KMS-11 (cell line): ENCODE results near the gene PLCB2.

ENCODE experiments used
- H2AFZ ChIP-seq: fragments of 200-600 bp; sonication (generic); 2 replicates; pipeline ENCODE4 v1.6.1; 2016; ENCODE audit warnings: antibody characterized with exemption, mixed run types, low read depth
- H3K27ac ChIP-seq: fragments of 200-600 bp; sonication (generic); 2 replicates; pipeline ENCODE4 v1.6.1; 2016; ENCODE audit warnings: mild to moderate bottlenecking, mixed run types
- H3K27me3 ChIP-seq: fragments of 200-600 bp; sonication (generic); 2 replicates; pipeline ENCODE4 v1.6.1; 2017; ENCODE audit warnings: mild to moderate bottlenecking, low read depth, mixed run types, moderate library complexity; ENCODE audit not compliant: insufficient read depth
- H3K36me3 ChIP-seq: fragments of 200-600 bp; sonication (generic); 2 replicates; pipeline ENCODE4 v1.6.1; 2017; ENCODE audit warnings: mild to moderate bottlenecking, mixed run types; ENCODE audit not compliant: insufficient read depth
- H3K4me1 ChIP-seq: fragments of 200-600 bp; sonication (generic); 2 replicates; pipeline ENCODE4 v1.6.1; 2016; ENCODE audit warnings: mild to moderate bottlenecking, low read depth, mixed run types; ENCODE audit not compliant: poor library complexity, severe bottlenecking
- H3K4me2 ChIP-seq: fragments of 200-600 bp; sonication (generic); 2 replicates; pipeline ENCODE4 v1.7.0; 2016; ENCODE audit warnings: mild to moderate bottlenecking, mixed run types
- H3K4me3 ChIP-seq: fragments of 200-600 bp; sonication (generic); IDR thresholded peaks from 2 replicates; pipeline ENCODE4 v1.6.1; 2017; ENCODE audit warnings: low read depth, low read length, mixed read lengths; ENCODE audit not compliant: insufficient read depth
- H3K79me2 ChIP-seq: fragments of 200-600 bp; sonication (generic); 2 replicates; pipeline ENCODE4 v1.6.1; 2016; ENCODE audit warnings: low read depth, mixed run types; ENCODE audit not compliant: insufficient read depth
- H3K9ac ChIP-seq: fragments of 200-600 bp; sonication (generic); 2 replicates; pipeline ENCODE4 v1.6.1; 2016; ENCODE audit warnings: mild to moderate bottlenecking, mixed run types
- H4K20me1 ChIP-seq: fragments of 200-600 bp; sonication (generic); 2 replicates; pipeline ENCODE4 v1.6.1; 2016; ENCODE audit warnings: mild to moderate bottlenecking, mixed run types; ENCODE audit not compliant: insufficient read depth
- CTCF ChIP-seq: fragments of 200-600 bp; sonication (generic); conservative IDR thresholded peaks from 2 replicates; pipeline ENCODE4 v1.6.1; 2017; ENCODE audit warnings: low read depth, mild to moderate bottlenecking, antibody characterized with exemption, low read length, moderate library complexity, mixed read lengths

The PLCB2 gene

DNA sequence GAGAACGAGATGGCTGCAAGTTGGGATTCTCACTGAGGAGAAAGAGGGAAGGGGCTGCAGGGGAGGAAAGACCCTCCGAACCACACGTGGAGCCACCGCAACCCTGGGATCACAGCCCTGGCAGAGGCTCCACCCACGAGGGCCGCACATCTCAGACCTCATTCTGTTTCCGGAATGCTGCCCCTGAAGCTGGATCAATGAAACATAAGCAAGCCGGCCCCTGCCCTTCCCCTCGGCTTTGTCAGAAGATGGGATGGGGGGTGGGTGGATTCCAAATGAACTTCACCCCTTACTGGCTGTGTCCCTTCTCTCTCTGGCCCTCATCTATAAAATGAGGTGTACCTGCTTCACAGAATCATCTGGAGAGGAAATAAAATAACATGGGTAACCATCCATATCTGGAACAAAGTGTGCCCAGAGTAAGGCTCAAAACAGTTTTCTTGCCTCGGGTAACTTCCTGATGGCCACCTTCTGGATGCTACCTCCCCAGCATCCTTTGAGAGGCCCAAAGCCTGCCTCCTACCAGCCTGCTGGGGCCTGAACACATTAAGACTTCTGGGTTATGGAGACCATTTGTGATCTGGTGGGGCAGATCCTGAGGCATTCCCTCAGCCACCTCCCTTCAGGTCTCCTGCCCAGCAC lies 37.6 kb upstream of the PLCB2 start:
- no peaks in the 10 kb centered on the region for H3K79me2 ChIP-seq
- H4K20me1 ChIP-seq, result no peaks in the 10 kb centered on the region
- H3K36me3 ChIP-seq, result no peaks in the 10 kb centered on the region
- H3K9ac ChIP-seq, result no peak overlapping the region
- H3K27ac ChIP-seq, result no peak overlapping the region
- TF ChIP-seq CTCF, result no peak
- no peaks in the 10 kb centered on the region for H3K4me1 ChIP-seq
- no peaks in the 10 kb centered on the region for H3K27me3 ChIP-seq
- no peak overlapping the region for H3K4me3 ChIP-seq
- peak overlapping the region; percentile 44; the same call in 1 of the 2 replicates for H2AFZ ChIP-seq
- no peak overlapping the region for H3K4me2 ChIP-seq

GRCh38 chr15:40344631-40345120 lies 36.9 kb upstream of the PLCB2 start:
- peak overlapping the region; percentile 44 for H2AFZ ChIP-seq
- no peak overlapping the region for H3K27ac ChIP-seq
- no peak overlapping the region for H3K9ac ChIP-seq

GRCh38 chr15:40344217-40344616 lies 36.5 kb upstream of the PLCB2 start:
- no peaks in the 10 kb centered on the region for H4K20me1 ChIP-seq
- H3K27ac ChIP-seq, result no peak overlapping the region
- H2AFZ ChIP-seq, result peak overlapping the region; percentile 44
- no peaks in the 10 kb centered on the region for H3K79me2 ChIP-seq
- H3K9ac ChIP-seq, result no peak overlapping the region
- H3K36me3 ChIP-seq, result no peaks in the 10 kb centered on the region
- no peak overlapping the region for H3K4me3 ChIP-seq
- TF ChIP-seq CTCF, result no peak
- H3K4me2 ChIP-seq, result no peak overlapping the region
- H3K27me3 ChIP-seq, result no peaks in the 10 kb centered on the region
- H3K4me1 ChIP-seq, result no peaks in the 10 kb centered on the region

More at GRCh38 chr15:40344631-40345120, 36.9 kb upstream of the PLCB2 start:
- H3K27me3 ChIP-seq, result no peaks in the 10 kb centered on the region
- H4K20me1 ChIP-seq, result no peaks in the 10 kb centered on the region
- no peaks in the 10 kb centered on the region for H3K79me2 ChIP-seq
- H3K4me3 ChIP-seq, result no peak overlapping the region
- no peaks in the 10 kb centered on the region for H3K4me1 ChIP-seq
- peak; percentile 75 for TF ChIP-seq CTCF
- H3K36me3 ChIP-seq, result no peaks in the 10 kb centered on the region
- no peak overlapping the region for H3K4me2 ChIP-seq

DNA sequence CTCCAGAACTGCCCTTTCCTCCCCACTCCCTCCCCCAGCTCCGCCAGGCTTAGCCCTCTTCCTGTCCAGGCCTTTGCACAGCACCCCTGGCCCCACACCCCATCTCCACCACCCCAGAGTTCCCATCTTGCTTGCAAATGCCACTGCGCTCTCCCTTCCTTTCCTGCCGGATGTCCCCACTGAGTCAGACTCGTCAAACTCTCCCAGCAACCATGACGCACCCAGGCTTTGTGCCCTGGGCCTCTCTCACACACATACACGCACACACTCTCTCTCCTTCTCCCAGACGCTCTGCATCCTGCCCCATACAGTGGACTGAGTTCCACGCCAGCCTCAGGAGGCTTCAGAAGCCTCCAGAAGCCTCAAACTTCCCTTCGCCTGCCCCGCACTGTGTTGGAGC lies 35.8 kb upstream of the PLCB2 start:
- H4K20me1 ChIP-seq, result no peaks in the 10 kb centered on the region
- H3K4me2 ChIP-seq, result no peak overlapping the region
- no peak overlapping the region for H3K9ac ChIP-seq
- no peaks in the 10 kb centered on the region for H3K4me1 ChIP-seq
- TF ChIP-seq CTCF, result no peak
- no peaks in the 10 kb centered on the region for H3K79me2 ChIP-seq
- no peak overlapping the region for H3K27ac ChIP-seq
- no peak overlapping the region for H2AFZ ChIP-seq
- no peaks in the 10 kb centered on the region for H3K36me3 ChIP-seq
- H3K4me3 ChIP-seq, result no peak overlapping the region
- no peaks in the 10 kb centered on the region for H3K27me3 ChIP-seq
